ENCODE results near the gene HCRTR1.

Gene HCRTR1

GRCh38 chr1:31660871-31661455 is 43.5 kb downstream of the HCRTR1 start:
- H3K27ac ChIP-seq: no peak overlapping the region
- TF ChIP-seq, protein P1, sequence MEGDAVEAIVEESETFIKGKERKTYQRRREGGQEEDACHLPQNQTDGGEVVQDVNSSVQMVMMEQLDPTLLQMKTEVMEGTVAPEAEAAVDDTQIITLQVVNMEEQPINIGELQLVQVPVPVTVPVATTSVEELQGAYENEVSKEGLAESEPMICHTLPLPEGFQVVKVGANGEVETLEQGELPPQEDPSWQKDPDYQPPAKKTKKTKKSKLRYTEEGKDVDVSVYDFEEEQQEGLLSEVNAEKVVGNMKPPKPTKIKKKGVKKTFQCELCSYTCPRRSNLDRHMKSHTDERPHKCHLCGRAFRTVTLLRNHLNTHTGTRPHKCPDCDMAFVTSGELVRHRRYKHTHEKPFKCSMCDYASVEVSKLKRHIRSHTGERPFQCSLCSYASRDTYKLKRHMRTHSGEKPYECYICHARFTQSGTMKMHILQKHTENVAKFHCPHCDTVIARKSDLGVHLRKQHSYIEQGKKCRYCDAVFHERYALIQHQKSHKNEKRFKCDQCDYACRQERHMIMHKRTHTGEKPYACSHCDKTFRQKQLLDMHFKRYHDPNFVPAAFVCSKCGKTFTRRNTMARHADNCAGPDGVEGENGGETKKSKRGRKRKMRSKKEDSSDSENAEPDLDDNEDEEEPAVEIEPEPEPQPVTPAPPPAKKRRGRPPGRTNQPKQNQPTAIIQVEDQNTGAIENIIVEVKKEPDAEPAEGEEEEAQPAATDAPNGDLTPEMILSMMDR (IDR thresholded peaks at IDR 0.05): no peak
- TF ChIP-seq ZFX (IDR thresholded peaks at IDR 0.05; ENCODE audit: borderline replicate concordance): no peak

GRCh38 chr1:31661856-31662255 is 44.4 kb downstream of the HCRTR1 start:
- no peak for TF ChIP-seq ZFX (IDR thresholded peaks at IDR 0.05; ENCODE audit: borderline replicate concordance)
- TF ChIP-seq, protein P1 (IDR thresholded peaks at IDR 0.05): no peak
- H3K27ac ChIP-seq: no peak overlapping the region

- TF ChIP-seq, protein P1 (IDR thresholded peaks at IDR 0.05): no peak
- TF ChIP-seq ZFX (IDR thresholded peaks at IDR 0.05; ENCODE audit: borderline replicate concordance): no peak
- H3K27ac ChIP-seq: no peak overlapping the region
These were observed 45.0 kb downstream of the HCRTR1 start for GRCh38 chr1:31662463-31662862.

- no peak overlapping the region for H3K27ac ChIP-seq
- TF ChIP-seq ZFX (IDR thresholded peaks at IDR 0.05; ENCODE audit: borderline replicate concordance): no peak
- TF ChIP-seq, protein P1 (IDR thresholded peaks at IDR 0.05): peak; percentile 86
These were observed 46.3 kb downstream of the HCRTR1 start for GRCh38 chr1:31663622-31664452.

GRCh38 chr1:31664528-31664927 is 47.0 kb downstream of the HCRTR1 start:
- no peak overlapping the region for H3K27ac ChIP-seq
- TF ChIP-seq, protein P1 (IDR thresholded peaks at IDR 0.05): no peak
- no peak for TF ChIP-seq ZFX (IDR thresholded peaks at IDR 0.05; ENCODE audit: borderline replicate concordance)

DNA sequence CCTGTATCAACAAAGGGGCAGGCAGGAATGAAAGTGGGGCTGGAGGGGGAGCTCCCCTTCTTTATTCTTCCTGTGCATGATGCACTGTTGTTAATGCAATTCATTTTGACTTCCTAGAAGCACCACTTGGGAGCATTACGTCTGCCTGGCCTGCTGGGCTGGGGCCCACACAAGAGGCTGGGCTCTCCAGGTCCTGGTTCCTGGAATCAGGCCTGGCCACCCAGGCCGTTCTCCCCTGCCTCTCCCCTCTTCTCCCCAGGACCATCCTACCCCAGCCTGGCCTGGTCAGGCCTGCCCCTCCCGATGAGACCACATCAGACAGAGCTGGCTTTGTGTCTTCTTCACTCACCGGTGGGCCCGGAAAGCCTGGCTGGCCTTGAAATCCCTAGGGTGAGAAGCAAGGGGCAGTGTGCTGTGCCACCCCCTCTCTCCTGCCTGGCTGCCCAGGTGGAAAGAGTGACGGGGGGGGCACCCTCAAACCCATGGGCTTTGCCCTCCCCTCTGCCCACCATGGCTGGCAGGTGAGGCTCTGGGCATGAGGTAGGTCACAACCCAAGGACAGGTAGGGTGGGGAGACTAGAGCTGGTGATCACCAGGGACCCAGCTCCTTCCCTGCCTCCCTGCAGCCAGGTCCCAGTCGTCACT is 47.9 kb downstream of the HCRTR1 start:
- H3K27ac ChIP-seq: no peak overlapping the region
- TF ChIP-seq, protein P1 (IDR thresholded peaks at IDR 0.05): no peak
- TF ChIP-seq ZFX (IDR thresholded peaks at IDR 0.05; ENCODE audit: borderline replicate concordance): no peak
